Stimulated activated CD8-positive, alpha-beta memory T cell treated with anti-CD3 and anti-CD28 coated beads, Interleukin-15, amount 100 ng/mL, for 48 hours (primary cell): Measurements from ENCODE around the gene WIPF1.
A peak's percentile ranks its signal among the peaks of the same experiment; 100 is the strongest.

ENCODE experiments used
- DNase-seq, 2 donors: peaks; one replicate each; pipeline ENCODE4 v3.0.0-alpha.2; 2020; ENCODE audit warnings: low read depth in 2 of 2

WIPF1 gene

GRCh38 chr2:174595891-174596397 is 1.7 kb downstream of the WIPF1 start:
- no peak for DNase-seq

- DNase-seq: no peak
These were observed 2.3 kb downstream of the WIPF1 start for GRCh38 chr2:174595116-174595809.

GRCh38 chr2:174594456-174594855 is 3.1 kb downstream of the WIPF1 start:
- DNase-seq: no peak

- peak in 1 of 2 donors; percentile 50 for DNase-seq
These were observed 3.9 kb downstream of the WIPF1 start for GRCh38 chr2:174593574-174594203.

- DNase-seq: no peak
These were observed 4.6 kb downstream of the WIPF1 start for GRCh38 chr2:174593041-174593440.

- no peak for DNase-seq
These were observed 5.9 kb downstream of the WIPF1 start for GRCh38 chr2:174591740-174592139.

- no peak for DNase-seq
These were observed 6.5 kb downstream of the WIPF1 start for GRCh38 chr2:174590928-174591648.

- no peak for DNase-seq
These were observed 7.3 kb downstream of the WIPF1 start for GRCh38 chr2:174590346-174590745.

GRCh38 chr2:174589334-174589733 is 8.3 kb downstream of the WIPF1 start:
- DNase-seq: no peak

- no peak for DNase-seq
These were observed 9.1 kb downstream of the WIPF1 start for GRCh38 chr2:174588463-174588862.

GRCh38 chr2:174587579-174587978 is 10.0 kb downstream of the WIPF1 start:
- DNase-seq: no peak

- no peak for DNase-seq
These were observed 10.9 kb downstream of the WIPF1 start for GRCh38 chr2:174586418-174587295.

- DNase-seq: no peak
These were observed 11.8 kb downstream of the WIPF1 start for GRCh38 chr2:174585657-174586252.

- DNase-seq: no peak
These were observed 12.5 kb downstream of the WIPF1 start for GRCh38 chr2:174585146-174585545.

- no peak for DNase-seq
These were observed 16.1 kb downstream of the WIPF1 start for GRCh38 chr2:174581491-174581890.

- no peak for DNase-seq
These were observed 16.7 kb downstream of the WIPF1 start for GRCh38 chr2:174580951-174581350.

- no peak for DNase-seq
These were observed 19.5 kb downstream of the WIPF1 start for GRCh38 chr2:174577967-174578589.

- DNase-seq: no peak
These were observed 22.4 kb downstream of the WIPF1 start for GRCh38 chr2:174575124-174575776.

GRCh38 chr2:174574657-174575056 is 22.9 kb downstream of the WIPF1 start:
- no peak for DNase-seq

- DNase-seq: no peak
These were observed 24.0 kb downstream of the WIPF1 start for GRCh38 chr2:174573621-174574081.
